GM18907 (cell line): ENCODE measurements around the gene TTC36.
"Not testable (repeated sequence)": the region's sequence is repeated elsewhere in the genome, so short reads cannot be mapped to it uniquely, and the experiment has no call there.

Experiments used
- ATAC-seq: cut with Tn5 transposase; IDR thresholded peaks from one replicate; pipeline ENCODE4 v1.9.1; 2021; ENCODE audit warnings: mild to moderate bottlenecking, moderate library complexity; ENCODE audit not compliant: unreplicated experiment

The TTC36 gene

DNA sequence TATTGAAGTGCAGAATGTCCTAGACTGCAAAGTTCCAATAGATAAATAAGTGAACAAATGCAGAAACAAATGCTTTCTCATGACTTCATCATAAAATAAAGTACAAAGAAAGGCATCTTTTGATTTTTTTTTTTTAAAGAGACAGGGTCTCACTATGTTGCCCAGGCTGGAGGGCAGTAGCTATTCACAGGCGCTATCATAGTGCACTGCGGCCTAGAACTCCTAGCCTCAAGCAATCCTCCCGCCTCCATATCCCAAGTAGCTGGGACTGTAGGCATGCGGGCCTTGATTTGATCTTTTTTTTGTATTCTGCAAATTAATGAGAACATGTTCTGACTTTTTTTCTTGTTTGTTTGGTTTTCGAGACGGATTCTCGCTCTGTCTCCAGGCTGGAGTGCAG lies 47.4 kb downstream of the TTC36 start:
- ATAC-seq, result no peak

DNA sequence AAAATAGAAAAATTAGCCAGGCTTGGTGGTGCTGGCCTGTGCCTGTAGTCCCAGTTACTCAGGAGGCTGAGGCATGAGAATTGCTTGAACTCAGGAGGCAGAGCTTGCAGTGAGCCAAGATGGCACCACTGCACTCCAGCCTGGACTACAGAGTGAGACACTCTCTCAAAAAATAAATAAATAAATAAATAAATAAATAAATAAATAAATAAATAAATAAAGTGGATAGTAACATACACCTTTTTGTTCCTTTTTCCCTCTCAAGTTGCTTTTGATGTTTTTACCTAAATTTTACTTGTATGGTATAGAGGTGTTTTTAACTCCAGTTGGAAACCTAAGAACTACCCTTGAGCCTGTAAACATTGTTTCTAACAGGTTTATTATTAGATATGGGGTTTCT lies 50.7 kb downstream of the TTC36 start:
- ATAC-seq, result not testable (repeated sequence)
